Measurements from ENCODE around the gene HDHD5.

The HDHD5 gene

DNA sequence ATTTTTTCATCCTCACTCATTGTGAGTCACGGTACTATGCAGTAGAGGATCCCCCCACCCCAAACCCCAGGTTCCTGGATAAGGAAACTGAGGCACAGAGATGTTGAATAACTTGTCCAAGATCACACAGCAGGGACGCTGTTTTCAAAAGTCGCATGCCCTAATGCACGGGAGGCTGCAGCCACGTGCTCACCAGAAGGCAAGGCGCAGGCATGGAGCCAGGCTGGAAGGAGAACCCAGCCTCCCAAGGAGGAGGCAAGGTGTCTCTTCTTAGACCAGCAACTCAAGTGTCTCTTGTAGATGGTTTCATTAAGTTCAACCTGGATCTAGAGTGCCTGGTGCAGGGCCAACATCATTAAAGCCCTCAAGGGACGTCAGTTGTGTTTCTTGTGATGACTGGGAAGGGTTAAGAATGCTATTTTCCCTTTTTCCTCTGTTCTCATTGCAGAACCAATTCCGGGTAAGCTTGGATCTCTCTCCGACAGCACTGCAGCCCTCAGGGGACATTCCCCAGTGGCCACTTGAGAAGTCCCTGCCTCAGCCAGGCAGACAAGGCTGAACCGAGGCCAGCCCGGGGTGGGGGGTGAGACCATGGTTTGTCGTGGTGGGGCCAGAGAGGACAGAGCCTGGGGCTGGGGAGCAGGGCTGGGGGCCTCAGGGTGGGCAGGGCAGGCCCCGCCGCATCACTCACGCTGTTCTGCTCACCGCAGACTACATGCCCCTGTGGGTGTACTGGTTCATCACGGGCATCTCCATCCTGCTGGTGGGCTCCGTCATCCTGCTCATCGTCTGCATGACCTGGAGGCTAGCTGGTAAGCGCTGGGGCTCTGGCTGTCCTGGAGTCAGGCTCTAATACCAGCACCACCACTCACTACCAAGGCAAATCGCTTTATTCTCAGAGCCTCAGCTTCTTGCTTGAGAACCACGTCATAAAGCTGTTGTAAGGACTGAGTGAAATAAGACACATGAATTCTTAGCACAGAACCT lies 53.6 kb downstream of the HDHD5 start:
- DNase-seq: no peak

DNA sequence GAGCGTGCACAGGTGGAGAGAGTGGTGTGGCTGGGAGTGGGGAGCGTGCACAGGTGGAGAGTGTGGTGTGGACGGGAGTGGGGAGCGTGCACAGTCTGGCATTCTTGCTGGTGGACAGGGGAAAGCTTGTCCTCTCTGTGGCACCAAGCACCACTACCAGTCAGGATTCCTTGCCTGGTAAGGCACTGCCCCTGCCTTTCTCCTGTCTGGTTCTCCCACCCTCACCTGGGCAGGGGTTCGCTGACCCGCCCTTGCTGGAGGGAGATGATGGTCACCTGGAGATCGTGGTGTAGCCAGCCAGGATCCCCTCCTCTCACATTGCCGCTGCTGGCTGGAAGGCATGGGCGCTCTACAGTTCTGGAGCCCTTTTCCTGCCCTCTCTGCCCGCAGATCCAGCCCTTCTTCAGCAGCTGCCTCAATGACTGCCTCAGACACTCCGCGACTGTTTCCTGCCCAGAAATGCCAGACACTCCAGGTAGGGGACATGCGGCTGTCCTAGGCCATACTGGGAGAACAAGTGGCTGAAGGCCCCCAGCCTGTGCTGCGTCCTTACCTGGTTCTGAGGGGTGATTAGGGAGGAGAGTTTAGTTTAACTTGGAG lies 54.6 kb downstream of the HDHD5 start:
- no peak for DNase-seq

GRCh38 chr22:17103351-17103750 lies 55.7 kb downstream of the HDHD5 start:
- no peak for DNase-seq

- DNase-seq: no peak
These were observed 56.8 kb downstream of the HDHD5 start for GRCh38 chr22:17102297-17102667.

GRCh38 chr22:17101475-17102296 lies 57.4 kb downstream of the HDHD5 start:
- DNase-seq: no peak

GRCh38 chr22:17100621-17101020 lies 58.5 kb downstream of the HDHD5 start:
- no peak for DNase-seq

DNA sequence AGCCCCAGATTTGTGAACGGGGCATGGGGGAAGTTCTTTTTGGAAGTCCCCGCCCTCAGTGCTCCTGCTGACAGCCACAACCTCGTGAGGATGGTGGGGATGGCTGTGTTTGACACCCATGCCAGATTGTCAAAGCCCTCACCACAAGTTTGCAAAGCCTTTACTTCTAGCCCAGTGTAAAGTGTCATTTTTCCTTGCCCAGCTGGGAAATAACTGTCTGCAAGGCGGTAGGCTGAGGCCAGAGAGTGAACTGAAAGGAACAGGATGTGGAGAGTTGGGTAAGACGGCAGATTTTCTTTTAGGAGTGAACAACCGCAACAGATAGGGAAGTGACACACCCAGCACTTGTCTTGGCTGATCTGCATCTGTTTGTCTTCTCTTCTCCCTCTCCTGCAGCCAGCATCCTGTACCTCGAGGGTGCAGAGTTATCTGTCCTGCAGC lies 60.7 kb downstream of the HDHD5 start:
- DNase-seq: no peak

DNA sequence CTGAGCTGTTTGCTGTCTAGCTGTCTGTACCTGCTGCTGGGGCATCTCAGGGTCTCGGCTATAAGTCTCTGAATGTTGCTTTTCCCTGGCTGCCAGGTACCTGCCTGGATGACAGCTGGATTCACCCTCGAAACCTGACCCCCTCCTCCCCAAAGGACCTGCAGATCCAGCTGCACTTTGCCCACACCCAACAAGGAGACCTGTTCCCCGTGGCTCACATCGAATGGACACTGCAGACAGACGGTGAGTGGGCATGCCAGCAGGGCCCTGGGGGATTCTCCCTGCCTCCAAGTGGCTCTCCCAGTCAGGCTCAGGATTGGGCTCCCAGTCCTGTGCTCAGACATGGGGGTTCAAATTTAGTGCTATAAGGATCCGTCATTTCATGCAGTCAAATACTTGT lies 61.4 kb downstream of the HDHD5 start:
- no peak for DNase-seq

DNA sequence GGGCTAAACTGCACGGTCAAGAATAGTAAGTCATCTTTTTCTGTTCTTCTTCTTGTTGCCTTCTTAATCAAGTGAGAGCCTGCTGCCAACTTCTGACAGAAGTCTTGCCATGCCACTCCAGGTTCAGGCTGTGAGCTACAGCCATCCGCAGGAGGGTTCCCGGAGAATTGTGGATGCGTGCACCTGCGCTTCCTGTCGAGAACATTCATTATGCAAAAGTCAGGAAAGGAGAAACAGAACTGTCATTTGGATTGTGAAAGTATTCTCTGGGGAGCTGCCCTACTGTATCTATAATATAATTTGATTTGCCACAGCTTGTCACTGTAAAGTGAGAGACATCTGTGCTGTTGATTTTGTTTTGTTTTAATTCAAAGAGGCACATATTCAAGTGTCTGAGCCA lies 62.0 kb downstream of the HDHD5 start:
- DNase-seq: no peak

DNA sequence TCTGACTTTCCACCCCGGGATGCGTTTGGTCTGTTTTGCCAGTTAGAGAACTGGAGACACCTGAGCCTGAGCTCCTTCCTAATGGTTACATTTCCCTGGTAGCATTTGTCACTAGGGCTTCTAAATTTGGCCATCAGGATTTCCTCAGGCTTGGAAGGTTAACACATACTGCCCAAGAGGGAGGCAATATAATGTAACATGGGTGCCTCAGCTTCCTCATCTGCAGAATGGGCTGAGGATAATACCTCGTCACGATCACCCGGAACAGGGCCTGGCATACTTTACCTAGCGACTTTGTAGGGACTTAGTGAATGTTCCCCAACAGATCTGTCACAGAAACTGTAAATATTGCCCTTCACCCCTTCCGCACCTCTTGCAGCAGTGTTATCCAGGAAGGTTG lies 63.0 kb downstream of the HDHD5 start:
- DNase-seq: no peak

DNA sequence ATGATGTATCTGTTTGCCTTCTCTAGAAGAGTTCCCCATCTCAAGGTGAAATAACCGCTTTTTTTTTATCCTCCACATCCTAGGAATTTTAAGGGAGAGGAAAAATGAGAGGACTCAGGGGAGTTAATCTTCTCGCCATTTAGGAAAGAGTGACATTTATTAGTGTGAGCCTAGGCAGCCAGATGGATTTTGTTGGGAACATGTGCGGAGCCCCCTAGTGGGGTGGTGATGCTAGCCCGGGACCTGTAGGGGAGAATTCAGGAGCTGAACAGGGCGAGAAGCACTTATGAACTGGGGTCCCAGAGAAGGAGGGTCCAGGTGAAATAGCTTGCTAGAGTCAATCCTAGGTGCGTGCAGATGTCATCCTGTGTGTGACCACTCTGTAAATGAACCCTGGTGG lies 63.5 kb downstream of the HDHD5 start:
- DNase-seq: no peak

GRCh38 chr22:17093081-17093480 lies 66.0 kb downstream of the HDHD5 start:
- DNase-seq: no peak

GRCh38 chr22:17091851-17092250 lies 67.2 kb downstream of the HDHD5 start:
- no peak for DNase-seq

- no peak for DNase-seq
These were observed 68.5 kb downstream of the HDHD5 start for GRCh38 chr22:17090550-17090949.

Data from activated naive CD4-positive, alpha-beta T cell treated with anti-CD3 and anti-CD28 coated beads, Interleukin-2, amount 50 U/mL, for 16 hours (primary cell).